Measurements from ENCODE around the gene GJD4.

GJD4 gene

DNA sequence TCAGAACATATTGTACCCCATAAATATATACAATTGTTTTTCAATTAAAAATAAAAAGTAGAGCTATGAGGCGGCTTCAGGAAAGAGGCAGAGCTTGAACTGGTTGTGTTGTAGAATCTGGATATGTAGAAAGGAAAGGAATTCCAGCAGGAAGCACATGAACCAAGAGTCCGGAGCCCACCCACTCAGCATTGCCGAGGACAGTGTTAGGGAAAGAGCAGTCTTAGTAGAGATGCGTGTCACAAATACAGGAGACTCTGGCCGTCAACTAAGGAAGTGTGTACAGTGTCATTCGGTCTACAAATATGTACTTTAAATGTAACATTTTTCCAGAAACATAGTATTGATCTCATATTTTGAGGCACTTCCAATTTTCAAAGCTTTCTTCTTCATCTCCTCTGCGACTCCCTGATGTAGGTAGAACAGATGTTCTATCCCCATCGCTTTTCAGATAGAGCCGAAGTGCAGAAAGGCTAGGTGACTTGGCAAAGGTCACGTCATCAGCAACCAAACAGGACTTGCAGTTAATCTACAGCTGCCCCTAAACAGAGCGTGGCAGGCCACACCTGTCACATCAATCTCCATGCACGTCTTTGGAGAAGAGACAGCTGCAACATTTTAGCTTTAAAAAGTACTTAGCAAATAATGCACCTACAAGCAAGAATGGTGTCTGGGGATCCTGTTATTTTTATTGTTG, 25.3 kb upstream of the GJD4 start:
- no peak for DNase-seq

DNA sequence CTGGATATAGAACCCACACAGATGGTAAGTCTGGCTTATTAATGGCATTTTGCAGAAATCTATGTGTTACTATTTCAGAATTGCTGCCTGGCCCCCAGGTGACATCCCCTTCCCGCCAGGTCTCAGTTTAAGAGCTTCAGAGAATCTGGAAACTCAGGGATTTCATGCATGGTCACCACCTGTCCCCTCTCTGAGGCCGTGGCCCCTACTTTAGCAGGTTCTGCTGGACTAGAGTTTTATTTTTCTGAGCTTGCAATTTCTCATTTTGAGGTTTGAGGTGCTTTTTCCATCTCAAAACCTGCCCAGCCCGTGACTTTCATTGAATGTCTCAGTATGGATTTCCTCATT, 24.7 kb upstream of the GJD4 start:
- no peak for DNase-seq

DNA sequence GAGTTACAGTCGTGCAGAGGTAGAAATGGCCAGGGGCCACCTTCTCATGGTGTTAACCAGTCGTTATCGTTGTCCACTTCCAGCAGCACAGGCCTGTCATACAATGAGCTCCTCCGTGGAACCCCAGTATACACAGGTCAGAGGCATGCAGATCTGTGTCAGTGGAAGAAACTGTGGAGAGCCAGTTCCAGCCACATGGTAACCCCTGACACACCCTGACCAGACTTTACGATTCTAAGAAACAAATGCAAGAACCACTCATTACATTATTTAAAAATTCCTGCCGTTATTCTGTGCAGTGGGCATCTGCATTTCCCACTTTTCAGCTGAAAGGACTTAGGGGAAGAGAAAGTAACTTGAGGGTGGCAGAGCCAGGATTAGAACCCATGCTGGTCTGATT, 23.5 kb upstream of the GJD4 start:
- no peak for DNase-seq

DNA sequence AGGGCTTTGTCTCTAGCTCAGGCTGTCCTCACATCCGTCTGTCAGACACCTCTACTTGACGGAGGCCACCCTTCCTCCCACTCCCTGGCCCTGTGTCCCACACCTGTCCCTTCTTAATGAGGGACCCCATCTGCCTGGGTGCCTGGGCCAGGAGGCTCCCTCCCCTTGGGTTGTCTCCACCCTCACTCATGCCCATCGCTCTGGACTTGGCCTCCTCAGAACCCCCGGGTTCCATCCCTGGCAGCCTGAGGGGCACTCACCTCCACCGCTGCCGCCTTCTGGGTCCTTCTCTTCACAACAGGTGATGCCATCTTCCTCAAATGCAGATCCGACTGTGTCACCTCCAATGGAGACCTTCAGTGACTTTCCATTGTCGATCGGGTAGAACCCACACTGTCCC, 20.2 kb upstream of the GJD4 start:
- no peak for DNase-seq

DNA sequence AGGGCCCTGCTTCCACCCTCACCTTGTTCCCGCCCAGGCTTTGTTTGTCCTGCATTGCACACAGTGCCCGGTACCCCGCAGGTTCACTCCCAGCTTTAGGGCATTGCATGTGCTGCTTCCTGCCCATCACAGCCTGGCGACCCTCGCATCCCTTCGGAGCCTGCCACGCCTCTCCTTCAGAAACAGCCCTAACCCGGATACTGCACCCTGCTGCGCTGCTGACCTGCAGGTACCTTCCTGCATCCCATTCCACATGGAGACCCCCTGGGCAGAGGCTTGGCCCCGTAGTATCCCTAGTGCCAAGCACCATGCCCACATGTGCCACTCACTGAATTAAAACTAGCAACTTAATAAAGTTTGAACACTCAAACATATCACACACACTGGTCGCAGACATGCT, 19.8 kb upstream of the GJD4 start:
- DNase-seq: no peak

DNA sequence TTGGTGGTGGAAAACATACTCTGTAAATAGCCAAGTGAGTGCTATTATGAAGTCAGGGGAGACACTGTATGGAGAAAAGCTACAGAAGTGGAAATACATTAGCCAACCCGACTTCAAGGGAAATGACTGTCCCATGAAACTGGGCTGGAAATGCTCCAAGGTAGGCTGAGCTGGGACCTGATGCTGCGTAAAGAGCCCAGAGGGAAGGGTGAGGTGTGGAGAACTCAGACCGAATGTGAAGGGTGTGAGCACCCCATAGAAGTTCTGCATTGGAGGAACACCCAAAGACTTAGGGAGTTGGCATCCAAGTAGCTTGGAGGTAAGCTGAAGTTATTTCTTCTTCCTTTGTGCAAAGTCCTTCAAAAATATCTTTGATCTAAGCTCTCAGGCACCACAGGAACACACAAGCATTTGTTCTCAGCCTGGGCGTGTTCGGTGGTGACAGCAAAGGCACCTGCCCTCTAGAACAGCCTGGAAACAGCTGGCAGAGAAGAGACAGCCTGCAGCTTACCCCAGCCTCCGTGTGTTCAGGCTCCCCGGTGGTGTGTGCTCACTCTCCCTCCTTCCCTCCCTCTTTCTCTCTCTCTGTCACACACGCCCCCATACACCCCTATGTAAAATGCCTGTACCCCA, 19.1 kb upstream of the GJD4 start:
- no peak for DNase-seq

DNA sequence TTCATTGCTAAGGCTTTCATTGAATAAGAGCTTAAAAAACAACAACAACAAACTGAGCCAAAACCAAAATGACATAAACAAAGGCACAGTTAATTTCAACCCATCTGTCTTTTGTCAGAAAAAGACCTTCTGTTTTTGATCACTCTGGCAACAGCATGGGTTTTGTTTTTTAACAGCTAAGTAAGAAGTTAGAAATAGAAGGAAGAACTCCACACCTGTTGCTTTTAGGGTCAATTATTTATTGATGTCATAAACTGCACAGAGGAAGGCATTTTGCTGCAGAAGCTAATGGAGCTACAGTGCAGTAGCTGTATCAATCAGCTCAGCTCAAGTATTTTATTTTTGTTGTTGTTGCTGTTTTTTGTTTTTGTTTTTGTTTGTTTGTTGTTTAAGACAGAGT, 16.3 kb upstream of the GJD4 start:
- DNase-seq: no peak

DNA sequence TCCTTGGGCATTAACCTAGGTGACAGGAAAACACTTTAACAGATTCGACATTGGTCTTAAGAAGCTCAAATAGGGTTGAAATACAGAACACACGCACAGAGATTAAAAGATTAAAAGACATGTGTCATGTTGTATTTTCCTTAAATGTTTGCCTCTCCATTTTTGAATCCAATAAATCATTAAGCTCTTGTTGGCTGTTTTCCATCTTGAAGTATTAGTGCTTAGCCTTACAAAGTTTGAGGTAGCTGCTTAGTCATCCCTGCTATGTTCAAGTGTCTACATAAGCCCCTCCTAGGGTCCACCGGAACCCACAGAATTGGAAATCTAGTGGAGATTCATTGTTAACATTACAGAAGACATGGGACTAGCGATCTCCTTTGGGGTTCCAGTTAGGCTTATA, 12.7 kb upstream of the GJD4 start:
- no peak for DNase-seq

DNA sequence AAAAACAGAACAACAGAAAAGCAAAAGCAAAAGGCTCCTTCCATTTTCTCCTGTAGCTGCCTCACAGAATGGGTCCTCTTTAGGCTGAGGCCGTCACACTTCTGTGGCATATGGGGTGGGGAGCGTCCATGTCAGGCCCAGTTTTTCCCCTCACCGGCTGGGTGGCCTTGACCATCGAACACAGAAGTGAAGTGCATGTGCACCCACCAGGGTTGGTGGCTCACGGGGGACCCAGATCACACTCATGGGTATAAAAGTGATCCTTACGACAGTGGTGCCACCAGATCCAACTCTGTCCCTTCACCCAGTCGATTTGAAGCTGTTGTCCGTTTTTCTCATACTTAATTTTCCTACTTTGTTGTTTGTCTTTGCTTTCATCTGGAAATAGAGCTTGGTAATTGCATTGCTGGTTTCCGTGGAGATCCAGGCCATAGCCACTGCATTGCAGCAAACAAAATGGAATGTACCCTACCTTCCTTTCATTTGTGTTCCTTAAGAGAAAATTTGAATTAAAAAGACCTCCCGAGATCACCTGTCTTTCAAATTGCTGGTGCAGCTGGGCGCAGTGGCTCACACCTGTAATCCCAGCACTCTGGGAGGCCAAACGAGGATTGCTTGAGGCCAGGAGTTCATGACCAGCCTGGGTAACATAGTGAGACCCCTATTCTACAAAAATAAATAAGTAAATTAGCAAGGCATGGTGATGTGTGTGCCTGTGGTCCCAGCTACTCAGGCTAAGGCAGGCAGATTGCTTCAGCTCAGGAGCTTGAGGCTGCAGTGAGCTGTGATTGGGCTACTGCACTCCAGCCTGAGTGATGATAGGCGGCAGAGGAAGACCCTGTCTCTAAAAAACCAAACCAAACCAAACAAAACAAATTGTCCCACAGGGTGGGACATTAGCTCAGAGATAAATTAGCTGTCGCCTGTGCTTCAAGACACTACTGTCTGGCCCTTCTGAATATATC, 10.7 kb upstream of the GJD4 start:
- no peak for DNase-seq

DNA sequence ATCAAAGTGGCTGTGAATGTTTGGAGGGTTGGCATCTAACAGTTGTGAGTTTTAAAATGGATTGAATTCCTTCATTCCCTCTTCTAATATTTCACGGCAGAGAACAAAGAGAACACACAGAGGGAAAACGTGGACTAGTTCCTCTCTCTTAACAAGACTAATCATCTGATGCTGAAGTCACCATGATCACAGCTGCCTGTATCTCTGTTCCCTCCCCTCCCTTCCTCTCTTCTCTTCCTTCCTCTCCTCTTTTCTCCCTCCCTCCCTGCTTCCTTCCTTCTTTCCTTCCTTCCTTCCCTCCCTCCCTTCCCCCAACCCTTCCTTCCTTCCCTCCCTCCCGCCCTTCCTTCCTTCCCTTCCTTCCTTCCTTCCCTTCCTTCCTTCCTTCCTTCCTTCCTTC, 10.0 kb upstream of the GJD4 start:
- no peak for DNase-seq

DNA sequence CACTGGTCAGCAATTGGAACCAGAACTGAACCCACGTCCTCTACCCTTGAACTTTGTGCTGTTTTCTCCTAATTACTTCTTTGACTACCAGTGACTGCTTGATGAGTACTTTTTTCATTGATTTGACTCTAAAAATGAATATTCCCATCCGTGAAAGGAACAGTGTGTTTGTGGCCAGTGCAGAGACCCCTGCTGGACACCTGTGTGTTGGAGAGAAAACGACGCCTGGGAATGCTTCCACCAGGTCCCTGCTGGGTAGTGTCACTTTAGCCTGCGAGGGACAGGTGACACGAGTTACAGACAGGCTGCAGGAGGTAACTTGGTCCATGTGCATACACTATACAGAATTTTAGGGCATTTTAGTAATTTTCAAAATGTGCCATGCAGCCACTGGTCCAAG, 6.8 kb upstream of the GJD4 start:
- no peak for DNase-seq

DNA sequence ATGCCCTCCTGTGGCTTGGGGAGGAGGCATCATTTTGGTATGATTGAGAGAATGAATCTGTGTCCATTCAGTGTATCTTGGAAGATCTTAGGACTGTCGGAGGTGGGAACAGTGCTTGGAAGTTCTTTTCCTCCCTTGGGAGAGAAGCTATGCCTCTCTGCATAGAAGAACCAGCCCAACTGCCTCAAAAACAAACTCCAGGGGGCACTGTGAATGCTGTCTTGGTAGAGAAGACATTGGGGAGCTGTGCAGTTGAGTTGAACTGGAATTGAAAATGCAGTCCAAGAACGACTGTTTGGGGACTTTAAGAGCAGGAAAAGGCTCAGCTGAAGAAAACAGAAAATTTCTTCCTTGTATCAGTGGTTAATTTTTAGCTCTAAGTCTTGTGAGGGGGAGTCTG, 4.9 kb upstream of the GJD4 start:
- no peak for DNase-seq

DNA sequence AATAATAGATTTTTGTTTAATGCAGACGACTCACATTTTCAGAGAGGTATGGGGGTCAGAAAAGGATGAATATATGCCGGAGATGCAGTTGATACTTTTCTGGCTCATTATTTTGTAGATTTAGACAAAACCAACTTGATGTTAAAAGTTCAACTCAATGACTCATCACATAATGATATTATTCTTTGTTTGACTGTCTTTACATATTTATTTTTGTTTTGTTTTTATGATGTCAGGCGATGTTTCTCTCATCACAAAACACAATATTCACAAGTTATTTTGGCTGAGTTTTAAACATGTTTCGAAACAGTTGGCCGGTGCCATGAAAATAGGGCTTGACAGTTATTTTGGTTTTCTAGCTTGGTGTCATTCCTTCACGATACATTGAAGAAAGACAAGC, 1.3 kb downstream of the GJD4 start:
- no peak for DNase-seq

DNA sequence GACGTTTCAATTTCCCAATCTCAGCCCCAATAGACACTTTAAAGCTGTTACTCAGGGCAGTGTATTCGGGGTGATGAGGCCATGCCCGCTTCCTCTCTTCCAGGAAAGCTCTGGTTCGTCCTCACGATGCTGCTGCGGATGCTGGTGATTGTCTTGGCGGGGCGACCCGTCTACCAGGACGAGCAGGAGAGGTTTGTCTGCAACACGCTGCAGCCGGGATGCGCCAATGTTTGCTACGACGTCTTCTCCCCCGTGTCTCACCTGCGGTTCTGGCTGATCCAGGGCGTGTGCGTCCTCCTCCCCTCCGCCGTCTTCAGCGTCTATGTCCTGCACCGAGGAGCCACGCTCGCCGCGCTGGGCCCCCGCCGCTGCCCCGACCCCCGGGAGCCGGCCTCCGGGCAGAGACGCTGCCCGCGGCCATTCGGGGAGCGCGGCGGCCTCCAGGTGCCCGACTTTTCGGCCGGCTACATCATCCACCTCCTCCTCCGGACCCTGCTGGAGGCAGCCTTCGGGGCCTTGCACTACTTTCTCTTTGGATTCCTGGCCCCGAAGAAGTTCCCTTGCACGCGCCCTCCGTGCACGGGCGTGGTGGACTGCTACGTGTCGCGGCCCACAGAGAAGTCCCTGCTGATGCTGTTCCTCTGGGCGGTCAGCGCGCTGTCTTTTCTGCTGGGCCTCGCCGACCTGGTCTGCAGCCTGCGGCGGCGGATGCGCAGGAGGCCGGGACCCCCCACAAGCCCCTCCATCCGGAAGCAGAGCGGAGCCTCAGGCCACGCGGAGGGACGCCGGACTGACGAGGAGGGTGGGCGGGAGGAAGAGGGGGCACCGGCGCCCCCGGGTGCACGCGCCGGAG, 2.6 kb downstream of the GJD4 start:
- DNase-seq: no peak

DNA sequence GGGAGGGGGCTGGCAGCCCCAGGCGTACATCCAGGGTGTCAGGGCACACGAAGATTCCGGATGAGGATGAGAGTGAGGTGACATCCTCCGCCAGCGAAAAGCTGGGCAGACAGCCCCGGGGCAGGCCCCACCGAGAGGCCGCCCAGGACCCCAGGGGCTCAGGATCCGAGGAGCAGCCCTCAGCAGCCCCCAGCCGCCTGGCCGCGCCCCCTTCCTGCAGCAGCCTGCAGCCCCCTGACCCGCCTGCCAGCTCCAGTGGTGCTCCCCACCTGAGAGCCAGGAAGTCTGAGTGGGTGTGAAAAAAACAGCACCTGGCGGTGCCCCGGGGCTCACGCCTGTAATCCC, 3.2 kb downstream of the GJD4 start:
- DNase-seq: no peak

DNA sequence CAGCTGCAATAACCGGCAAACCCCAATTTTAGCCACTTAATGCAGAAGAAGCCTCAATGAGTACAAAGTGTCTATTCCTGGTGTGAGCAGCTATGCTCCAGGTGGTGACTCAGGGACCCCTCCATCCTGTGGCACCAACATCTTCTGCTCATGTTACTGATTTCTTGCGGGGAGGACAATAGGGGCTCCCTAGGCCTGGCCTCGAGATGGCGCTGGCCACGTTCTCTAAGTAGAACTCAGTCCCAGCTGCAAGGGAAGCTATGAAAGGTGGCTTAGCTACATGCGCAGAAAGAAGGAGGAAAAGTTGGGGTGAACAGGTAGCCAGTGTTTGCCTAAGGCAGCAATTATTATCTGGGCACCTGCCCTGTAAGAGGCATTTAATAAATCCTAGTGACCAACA, 6.6 kb downstream of the GJD4 start:
- DNase-seq: no peak

DNA sequence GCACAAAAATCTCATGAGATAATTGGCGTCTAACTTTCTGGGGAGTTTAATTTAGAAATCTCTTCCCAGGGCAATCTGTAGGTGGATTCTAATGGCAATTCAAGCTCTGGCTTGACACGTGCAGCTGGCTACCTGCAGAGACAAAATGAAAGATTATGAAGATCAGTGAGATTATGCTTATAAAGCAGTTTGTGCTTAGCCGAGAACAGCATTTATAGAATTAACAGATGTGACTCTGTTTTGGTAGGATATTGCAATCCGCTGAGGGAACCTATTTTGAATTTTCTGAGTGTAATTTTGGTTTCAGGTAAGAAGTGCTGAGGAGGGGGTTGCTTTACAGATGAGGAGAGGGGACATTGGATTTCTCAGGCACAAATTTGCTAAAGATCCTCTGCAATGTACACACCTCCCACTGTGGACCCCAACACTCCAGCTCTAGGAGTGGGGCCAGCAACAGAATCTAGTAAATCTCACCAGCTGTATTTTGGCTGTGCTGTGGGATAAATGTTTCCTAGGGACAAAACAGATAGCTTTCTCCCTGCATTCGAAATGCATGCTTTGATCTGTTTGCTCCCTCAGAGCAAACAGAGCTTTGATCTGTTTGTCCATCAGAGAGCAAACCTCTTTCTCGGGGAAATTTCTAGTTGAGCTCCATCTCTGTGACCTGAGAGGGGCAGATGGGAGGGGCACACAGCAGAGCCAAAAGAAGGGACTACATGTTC, 7.4 kb downstream of the GJD4 start:
- no peak for DNase-seq

DNA sequence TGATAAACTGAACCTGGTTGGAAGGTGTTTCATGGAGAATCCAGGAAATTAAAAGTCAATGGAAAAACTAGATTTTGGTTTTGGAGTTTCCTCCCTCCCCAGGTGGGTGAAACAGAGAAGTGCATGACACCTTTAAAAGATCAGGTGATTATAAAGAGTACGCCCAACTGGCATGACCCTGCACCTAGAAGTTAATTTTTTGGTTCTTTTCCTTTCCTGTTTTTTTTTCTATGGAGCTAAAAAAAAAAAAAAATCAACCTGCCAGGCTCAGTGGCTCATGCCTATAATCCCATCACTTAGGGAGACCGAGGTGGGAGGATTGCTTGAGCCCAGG, 7.9 kb downstream of the GJD4 start:
- no peak for DNase-seq

DNA sequence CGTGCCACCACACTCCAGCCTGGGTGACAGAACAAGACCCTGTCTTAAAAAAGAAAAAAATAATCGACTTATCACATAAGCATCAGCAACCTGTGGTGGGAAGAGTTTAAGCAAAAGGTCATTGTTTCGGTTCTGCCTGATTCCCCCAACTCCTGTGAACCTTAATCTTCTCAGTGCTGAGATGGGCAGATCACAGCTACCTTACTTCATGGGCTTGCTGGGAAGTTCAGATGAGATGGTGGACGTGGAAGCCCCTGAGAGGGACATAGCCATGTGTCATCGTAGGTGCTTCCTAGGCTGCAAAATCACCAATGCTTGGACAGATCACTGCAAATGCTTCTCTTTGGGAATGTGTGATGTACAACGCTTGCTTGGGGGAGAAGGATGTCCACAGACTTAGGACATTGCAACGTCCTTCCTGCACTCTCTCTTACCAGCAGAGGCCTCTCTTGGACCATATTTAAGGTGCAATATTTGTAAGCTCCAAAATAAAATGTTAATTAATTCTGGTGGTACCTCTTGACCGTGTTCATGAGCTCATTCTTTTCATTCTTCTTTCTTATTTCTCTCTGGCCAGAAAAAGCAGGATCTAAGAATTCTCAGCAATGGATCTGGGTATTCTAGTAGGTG, 8.6 kb downstream of the GJD4 start:
- no peak for DNase-seq

DNA sequence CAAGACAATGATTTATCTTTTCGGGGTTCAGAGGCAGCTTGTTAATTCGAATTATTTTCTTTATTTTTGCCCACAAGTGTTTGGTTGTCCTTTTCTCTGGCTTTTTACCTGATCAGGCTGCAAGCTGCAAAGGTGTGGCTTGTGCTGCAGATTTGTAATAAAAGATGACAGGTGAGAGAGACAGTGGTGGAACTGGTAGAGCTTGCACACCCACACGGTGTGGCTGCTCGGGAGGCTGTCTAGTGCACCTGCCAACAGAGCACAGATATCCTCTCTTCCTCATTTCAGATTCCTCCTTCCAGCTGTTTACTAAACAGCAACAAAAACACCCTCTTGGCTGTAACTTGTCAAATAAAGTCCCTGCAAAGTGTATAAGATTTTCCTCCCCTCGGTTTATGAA, 9.2 kb downstream of the GJD4 start:
- DNase-seq: no peak

DNA sequence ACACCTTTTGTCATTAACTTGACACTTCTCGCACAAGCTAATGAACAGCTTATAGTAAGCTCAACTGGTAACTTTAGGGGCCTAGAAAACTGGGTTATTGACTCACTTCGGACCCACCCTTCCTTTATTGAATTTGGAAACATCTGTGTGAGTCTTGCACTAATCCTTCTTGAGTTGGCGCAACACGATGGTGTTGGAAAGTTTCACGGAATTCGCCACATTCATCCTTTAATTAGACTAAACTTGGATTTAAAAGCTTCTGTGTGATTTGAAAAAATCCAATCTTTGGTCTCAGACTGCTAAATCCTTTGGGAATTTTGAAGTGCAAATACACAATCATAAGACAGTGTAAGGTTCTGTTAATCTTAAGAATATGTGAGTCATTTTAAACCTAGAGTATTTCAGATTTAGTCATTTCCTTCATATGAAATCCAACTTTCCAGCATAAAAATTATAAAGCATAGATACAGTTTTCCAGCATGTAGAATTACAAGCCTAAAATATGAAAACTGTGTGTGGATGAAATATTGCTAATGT, 21.9 kb downstream of the GJD4 start:
- DNase-seq: no peak

DNA sequence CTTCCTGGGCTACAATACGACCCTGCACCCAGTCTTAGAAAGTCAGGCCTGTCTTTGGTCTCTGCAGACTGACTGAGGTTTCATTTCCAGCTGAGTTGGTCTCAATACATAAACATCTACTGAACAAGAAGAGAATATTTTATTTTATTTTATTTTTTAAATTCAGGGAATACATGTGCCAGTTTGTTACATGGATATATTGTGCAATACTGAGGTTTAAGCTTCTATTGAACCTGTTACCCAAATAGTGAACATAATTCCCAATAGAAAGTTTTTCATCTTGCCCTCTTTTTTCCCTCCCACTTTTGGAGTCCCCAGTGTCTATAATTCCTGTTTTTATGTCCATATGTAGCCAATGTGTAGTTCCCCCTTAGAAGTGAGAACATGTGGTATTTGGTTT, 26.3 kb downstream of the GJD4 start:
- no peak for DNase-seq
